T1000 (cell line): ENCODE data around the gene RNU6-9.
A peak's percentile ranks its signal among the peaks of the same experiment; 100 is the strongest.

ENCODE experiments used
- DNase-seq: peaks from one replicate; lab custom pipeline; 2025; ENCODE audit warnings: mixed read lengths; lab: John Stamatoyannopoulos, UW

RNU6-9 gene

DNA sequence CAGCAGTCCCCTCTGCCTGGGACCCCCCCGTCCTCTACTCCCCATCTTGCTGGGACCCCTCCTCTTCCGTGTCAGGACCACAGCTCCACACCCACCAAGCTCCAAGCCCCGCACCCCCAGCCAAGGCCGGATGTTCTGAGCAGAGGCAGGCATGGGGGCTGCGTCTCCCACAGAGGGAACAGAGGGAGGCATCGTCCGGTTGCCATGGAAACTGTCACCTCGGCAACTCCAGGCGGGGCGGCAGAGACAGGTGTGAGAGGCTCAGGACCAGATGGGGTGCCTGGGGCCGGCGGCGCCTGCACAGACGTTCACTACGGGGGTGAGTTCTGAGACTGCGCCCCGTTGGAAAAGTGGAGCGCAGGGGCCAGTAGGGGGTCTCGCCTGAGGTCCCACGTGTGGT is 5.4 kb downstream of the RNU6-9 start:
- DNase-seq = no peak

DNA sequence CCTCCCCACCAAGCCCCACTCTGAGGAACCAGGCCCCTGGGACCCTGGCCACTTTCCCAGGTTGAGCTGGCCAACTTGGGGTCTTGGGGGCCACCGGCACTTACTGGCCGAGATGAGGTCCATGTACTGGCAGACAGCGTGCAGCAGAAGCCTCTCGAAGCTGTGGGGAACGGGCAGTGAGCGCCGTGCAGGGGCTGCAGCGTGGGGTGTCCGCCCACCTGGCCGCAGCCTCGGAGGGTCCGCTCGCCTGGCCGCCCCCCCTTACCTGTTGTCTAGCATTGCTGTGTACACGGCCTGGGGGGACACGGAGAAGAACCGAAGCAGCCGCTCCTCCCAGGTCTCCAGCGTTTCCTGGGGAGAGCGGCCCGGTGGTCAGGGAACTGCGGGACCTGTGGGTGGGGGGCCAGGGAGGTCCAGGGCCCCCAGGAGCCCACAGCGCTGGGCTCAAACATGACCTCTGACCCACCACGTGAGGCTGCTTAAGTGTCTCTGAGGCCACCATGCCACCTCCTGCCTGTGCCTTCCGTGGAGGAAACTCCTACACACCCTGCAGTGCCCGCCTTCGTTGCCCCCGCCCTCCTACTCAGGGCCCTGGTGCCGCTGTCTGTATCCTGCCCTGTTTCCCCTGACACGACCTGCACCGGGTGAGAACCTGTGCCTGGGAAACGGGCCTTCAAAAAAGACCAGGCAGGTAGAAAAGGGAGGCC is 6.2 kb downstream of the RNU6-9 start:
- no peak for DNase-seq

- DNase-seq = no peak
Measured at GRCh38 chr19:900043-900301, 6.7 kb downstream of the RNU6-9 start.

- no peak for DNase-seq
Measured at GRCh38 chr19:900302-901111, 7.2 kb downstream of the RNU6-9 start.

DNA sequence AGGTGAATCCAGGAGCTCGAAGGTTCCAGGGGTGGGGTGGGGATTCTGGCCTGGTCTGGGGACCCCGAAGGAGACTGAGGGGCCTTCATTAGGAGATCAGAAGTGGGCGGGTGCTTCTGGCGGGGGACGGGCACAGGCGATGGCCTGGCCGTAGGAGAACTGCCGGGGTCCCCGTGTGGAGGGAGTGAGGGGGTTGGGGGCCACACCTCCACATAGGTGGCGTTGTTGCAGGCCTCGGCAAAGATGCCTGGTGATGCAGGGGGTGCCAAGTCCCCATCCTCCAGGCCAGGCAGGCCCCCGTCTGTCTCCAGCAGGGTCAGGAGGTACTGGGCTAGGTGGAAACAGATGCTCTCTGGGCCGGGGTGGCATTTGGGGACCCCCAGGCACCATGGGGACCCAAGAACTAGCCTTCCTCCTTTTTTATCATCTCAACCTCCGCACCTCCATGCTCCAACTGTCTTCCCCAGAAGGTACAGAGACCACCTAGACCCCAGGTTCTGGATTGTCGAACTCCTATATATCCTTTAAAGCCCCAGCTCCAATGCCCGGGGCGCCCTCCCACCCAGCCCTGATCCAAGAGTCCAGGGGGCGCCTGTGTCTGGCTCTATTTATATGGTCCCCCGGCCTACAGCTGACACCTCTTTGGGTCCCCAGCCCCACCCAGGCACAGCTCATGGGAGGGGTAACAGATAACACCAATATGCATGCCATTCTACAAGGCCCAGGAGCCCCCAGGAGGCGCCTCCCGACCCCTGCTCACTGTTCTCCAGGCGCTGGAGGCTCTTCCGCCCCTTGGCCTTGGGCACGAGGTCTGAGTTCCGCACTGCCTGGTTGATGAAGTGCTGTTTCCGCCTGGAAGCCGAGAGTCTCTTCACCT is 8.2 kb downstream of the RNU6-9 start:
- DNase-seq = no peak

DNA sequence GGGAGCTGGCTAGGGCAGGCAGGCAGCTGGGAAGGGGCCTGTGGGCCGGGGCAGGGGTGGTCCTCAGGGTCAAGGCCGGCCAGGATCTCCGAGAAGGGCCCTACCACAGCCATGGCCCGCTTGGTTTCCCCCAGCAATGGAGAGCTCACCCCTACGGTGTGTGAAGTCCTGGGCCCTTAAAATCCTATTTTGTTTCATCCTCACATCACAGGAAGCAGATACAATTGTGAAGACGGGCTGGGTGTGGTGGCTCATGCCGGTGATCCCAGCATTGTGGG is 8.7 kb downstream of the RNU6-9 start:
- DNase-seq = no peak

- DNase-seq = no peak
Measured at GRCh38 chr19:902446-903226, 9.4 kb downstream of the RNU6-9 start.

DNA sequence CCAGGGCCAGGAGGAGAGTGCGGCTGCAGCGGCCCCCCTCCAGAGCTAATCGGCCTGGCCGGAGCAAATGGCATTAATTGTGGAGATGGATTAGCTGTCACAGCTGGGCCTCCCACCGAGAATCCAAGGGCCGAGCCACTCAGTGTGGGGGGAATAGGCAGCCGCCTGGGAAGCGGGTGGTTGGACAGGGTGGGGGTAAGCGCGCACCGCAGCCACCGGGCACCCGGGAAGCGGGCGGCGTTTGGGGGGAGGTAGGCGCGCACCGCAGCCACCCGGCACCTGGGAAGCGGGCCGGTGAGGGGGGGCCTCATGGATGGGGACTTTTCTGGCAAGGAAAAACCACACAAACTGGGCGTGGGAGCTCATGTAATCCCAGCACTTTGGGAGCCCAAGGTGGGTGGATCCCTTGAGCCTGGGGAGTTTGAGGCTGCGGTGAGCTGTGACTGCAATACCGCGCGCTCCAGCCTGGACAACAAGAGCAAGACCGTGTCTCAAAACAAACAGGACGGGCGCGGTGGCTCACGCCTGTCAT is 10.0 kb downstream of the RNU6-9 start:
- no peak for DNase-seq

GRCh38 chr19:904545-904944 is 11.3 kb downstream of the RNU6-9 start:
- no peak for DNase-seq

- DNase-seq = no peak
Measured at GRCh38 chr19:906480-906879, 13.2 kb downstream of the RNU6-9 start.

GRCh38 chr19:907183-907853 is 14.0 kb downstream of the RNU6-9 start:
- no peak for DNase-seq

DNA sequence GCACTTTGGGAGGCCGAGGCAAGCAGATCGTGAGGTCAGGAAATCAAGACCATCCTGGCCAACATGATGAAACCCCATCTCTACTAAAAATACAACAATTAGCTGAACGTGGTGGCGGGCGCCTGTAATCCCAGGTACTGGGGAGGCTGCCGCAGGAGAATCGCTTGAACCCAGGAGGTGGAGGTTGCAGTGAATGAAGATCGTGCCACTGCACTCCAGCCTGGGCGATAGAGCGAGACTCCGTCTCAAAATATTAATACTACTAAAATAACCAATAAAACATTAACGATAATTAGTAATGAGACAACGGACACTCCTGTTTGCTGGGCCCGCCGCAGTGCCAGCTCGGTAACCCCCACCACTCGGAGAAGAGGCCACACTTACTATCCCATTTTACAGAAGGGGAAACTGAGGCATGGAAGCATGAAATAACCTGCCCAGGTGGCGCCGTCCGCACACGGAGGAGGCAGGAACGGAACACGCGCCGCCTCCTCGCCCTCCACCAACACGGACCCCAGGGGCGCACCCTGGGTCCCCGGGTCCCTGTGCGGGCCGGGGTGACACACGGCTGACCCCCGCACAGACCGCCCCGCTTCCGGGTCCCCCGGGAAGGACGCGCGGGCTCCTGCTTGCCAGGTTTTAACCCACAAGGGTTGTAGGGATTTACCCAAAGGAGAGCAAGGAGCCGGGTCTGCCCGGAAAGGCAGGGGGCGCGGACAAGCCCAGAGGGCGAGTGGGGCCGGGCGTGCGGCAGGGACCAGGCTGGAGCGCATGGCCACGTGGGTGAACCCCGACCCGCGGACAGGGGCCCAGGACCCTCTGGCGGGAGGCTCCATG is 18.1 kb downstream of the RNU6-9 start:
- DNase-seq = no peak

- DNase-seq = no peak
Measured at GRCh38 chr19:912181-913079, 19.1 kb downstream of the RNU6-9 start.

DNA sequence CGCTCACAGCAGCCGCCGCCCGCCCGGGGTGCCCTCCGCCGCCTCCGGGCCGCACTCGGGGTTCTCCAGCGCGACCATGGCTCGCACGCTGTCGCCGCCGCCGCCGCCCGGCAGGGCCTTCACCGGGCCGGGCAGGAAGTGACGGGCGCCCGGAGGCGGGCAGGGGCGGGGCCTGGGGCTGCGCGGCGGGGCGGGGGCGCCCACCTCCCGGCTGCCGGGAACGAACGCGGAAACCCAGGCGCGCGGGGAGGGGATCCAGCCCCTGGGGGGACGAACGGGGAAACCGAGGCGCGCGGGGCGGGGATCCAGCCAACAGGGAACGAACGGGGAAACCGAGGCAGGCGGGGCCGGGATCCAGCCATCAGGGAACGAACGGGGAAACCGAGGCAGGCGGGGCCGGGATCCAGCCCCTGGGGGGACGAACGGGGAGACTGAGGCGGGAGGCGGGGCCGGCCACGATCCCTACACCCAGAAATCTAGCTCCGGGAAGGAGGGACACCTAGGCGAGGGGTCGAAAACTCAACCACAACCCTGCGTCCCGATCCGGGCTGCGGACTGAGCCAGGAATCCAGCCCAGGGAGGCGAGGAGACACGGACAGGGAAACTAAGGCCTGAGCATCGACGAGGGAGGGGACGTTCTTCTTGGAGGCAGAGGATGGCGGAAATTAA is 19.9 kb downstream of the RNU6-9 start, which contains the start of gene R3HDM4:
Gene R3HDM4, minus strand, starts transcription at position 140 of the 669 bp plus-strand sequence. Its CDS starts 62 bp downstream, at position 78.
- peak; percentile 39 for DNase-seq

DNA sequence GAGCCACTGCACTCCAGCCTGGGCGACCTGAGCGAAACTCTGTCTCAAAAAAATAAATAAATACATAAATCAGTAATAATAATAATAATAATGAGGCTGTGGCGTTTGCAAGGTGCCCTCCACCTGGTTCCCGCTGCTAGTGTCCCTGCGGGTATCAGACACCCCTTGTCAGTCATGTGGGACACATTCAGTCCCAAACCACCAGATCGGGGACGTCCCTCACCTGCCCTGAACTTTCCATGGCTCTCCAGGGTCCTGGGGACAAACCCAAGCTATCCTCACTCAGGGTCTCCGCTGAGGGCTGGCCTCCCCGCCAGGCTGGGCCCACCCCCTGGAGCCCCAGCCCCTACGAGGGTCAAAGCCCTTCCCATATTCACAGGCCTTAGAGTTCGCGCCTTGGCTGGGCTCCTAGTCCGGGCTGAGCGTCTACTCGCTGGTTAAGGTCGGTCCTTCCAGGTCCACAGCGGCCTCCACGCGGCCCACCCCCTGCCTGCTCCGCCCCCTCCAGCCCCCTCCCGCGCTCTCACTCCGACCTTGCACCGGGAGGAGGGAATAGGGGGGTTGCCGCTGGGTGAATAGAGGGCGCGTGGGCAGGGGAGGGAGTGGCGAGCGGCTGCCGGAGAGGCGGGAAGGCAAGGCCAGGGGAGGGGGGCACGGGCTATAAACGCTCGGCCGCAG is 23.5 kb downstream of the RNU6-9 start:
- no peak for DNase-seq

DNA sequence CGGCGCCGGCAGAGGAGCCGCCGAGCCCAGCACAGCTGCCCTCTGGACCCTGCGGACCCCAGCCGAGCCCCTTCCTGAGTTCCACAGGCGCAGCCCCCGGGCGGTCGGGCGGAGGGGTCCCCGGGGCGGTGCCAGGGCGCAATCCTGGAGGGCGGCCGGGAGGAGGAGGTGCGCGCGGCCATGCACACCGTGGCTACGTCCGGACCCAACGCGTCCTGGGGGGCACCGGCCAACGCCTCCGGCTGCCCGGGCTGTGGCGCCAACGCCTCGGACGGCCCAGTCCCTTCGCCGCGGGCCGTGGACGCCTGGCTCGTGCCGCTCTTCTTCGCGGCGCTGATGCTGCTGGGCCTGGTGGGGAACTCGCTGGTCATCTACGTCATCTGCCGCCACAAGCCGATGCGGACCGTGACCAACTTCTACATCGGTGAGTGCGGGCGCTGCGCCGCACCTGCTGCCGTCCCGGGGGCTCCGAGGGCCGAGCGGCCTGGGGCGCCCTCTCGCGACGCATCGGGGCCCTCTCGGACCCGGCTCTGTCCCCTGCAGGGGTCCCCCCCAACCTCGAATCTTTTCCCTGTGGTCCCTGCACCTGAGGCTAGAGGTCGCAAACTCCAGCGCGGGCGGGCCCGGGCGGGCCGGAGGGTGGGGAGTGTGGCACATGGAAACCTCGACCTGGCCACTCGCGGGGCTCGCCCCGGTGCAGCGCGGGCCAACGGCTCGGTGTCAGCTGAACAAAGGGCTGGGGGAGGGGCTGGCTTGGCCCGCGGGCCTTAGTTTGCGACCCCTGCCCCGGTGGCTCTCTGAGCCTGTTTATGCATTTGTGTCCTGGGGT is 24.3 kb downstream of the RNU6-9 start, which contains the start of gene KISS1R:
Gene KISS1R, plus strand, starts transcription at position 11 of the 829 bp plus-strand sequence. Its CDS starts 170 bp downstream, at position 181.
- DNase-seq = peak; percentile 32

DNA sequence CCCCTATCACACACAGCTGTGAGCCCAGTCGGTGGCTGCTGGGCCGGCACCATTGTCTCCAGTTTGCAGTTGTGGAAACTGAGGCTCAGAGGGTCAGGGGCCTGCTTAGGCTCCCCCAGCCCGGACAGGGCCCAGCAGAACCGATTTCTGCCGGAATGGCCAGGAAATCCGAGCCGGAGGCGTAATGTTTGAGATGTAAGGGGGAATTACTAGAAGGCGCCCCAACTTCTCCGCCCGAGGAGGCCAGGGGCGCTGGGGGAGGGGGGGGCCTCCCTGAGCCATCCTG is 24.8 kb downstream of the RNU6-9 start:
- DNase-seq = no peak
